ENCODE results near the gene RIPK4. TPM values are rescaled to one million over a fixed set of nuclear protein-coding genes. Genes with fewer than 3 reads are reported as not detected.

The RIPK4 gene
- total RNA-seq, 2 donors from 2014 or later: 8.4 to 16.2 TPM

DNA sequence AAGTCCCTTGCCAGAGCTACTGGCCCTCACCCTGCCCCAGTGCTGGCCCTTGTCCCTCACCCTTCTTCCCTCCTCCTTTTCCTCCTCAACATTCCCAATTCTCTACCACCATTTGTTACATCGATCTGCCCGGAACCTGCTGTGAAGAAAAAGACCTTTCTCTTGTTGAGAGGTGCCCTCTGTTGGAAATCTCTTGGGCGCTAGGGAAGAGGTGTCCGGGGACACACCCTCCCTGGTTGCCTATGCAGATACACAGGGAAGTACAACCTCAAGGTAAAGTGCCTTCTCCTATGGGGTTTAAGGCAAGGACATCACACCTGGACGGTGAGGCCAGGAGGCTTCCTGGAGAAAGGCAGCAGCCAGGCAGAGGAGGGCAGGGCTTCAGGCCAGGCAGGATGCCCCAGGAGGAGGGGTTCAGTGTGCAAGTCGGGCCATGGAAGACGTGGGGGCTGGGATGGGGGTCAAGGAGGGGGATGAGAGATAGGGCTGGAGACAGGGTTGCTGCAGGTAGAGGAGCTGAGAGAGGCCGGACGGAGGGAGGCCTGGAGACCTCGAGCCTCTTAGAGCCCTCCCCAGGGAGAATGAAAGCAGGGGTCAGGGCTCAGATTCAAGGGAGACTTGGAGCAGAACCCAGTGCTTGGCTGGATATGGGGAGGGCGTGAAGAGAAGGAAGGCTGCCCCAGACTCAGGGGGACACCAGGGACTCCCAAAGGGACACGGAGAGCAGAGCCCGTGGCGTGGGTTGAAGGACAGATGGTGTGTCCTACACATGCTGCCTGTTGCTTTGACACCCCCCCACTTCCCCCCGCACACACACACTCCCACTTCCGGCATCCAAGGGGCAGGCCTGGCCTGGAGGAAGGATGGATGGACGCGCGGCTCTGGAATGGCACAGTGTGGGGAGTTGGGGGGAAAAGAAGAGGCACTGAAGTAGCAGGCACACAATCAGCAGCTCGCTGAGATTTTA is 44.5 kb downstream of the RIPK4 start:
- H3K4me3 ChIP-seq (ENCODE audit: low read length): no peak overlapping the region
- no peak overlapping the region for H3K27ac ChIP-seq (ENCODE audit: low read depth, low read length)
- peaks cover 22% of the 10 kb centered on the region for H3K4me1 Mint-ChIP-seq
- H3K27me3 Mint-ChIP-seq (ENCODE audit: insufficient read depth): no peaks in the 10 kb centered on the region
- no peak for TF ChIP-seq CTCF (conservative IDR thresholded peaks at IDR 0.05)
- H3K9me3 ChIP-seq (ENCODE audit: control insufficient read depth, low read length): no peaks in the 10 kb centered on the region
- no peak overlapping the region for H3K27ac Mint-ChIP-seq
- H3K4me1 ChIP-seq (ENCODE audit: control insufficient read depth, insufficient read depth, low read length): peaks cover 8% of the 10 kb centered on the region
- no peaks in the 10 kb centered on the region for H3K36me3 Mint-ChIP-seq (ENCODE audit: low read depth)
- no peaks in the 10 kb centered on the region for H3K9me3 Mint-ChIP-seq
- H3K9ac ChIP-seq (ENCODE audit: extremely low read depth, low read length, poor library complexity, severe bottlenecking): no peak overlapping the region
- H3K27me3 ChIP-seq (ENCODE audit: control insufficient read depth, insufficient read depth, low read length, poor library complexity, severe bottlenecking): no peaks in the 10 kb centered on the region
- no peaks in the 10 kb centered on the region for H3K36me3 ChIP-seq (ENCODE audit: control insufficient read depth, insufficient read depth, low read length)
- no peak for DNase-seq
- WGBS, 2 experiments (ENCODE audit: insufficient coverage in 1 of 2, insufficient read length in 1 of 2): 84 to 89% methylated on average over 9 to 20 of the region's 20 CpGs
- no peak overlapping the region for H3K4me3 Mint-ChIP-seq

DNA sequence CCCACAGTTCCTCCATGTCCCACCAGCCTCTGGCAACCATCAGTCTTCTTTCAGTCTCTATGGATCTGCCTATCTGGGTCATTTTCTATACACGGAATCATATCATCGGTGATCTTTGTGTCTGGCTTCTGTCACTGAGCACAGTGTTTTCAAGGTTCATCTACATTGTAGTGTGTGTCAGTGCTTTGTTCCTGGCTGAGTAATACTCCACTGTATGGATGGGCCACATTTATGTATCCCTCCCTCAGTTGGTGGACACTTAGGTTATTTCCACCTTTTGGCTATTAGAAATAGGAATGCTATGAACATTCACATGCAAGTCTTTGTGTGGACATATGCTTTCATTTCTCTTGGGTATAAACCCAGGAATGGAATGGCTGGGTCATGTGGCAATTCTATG is 46.6 kb downstream of the RIPK4 start:
- Mint-ChIP-seq H3K27me3 (ENCODE audit: insufficient read depth) (no peaks in the 10 kb centered on the region), H3K36me3 (ENCODE audit: low read depth) (no peaks in the 10 kb centered on the region), H3K4me3 (no peak overlapping the region), H3K9me3 (no peaks in the 10 kb centered on the region), H3K27ac (no peak overlapping the region), H3K4me1 (peaks cover 38% of the 10 kb centered on the region)
- H3K4me3 ChIP-seq (ENCODE audit: low read length): no peak overlapping the region
- no peaks in the 10 kb centered on the region for H3K9me3 ChIP-seq (ENCODE audit: control insufficient read depth, low read length)
- peaks cover 23% of the 10 kb centered on the region for H3K4me1 ChIP-seq (ENCODE audit: control insufficient read depth, insufficient read depth, low read length)
- TF ChIP-seq CTCF (conservative IDR thresholded peaks at IDR 0.05): no peak
- no peaks in the 10 kb centered on the region for H3K36me3 ChIP-seq (ENCODE audit: control insufficient read depth, insufficient read depth, low read length)
- H3K27ac ChIP-seq (ENCODE audit: low read depth, low read length): no peak overlapping the region
- H3K27me3 ChIP-seq (ENCODE audit: control insufficient read depth, insufficient read depth, low read length, poor library complexity, severe bottlenecking): no peaks in the 10 kb centered on the region
- no peak for DNase-seq
- WGBS, 2 experiments (ENCODE audit: insufficient coverage in 1 of 2, insufficient read length in 1 of 2): 90 to 100% methylated on average over 2 of the region's 2 CpGs
- no peak overlapping the region for H3K9ac ChIP-seq (ENCODE audit: extremely low read depth, low read length, poor library complexity, severe bottlenecking)

DNA sequence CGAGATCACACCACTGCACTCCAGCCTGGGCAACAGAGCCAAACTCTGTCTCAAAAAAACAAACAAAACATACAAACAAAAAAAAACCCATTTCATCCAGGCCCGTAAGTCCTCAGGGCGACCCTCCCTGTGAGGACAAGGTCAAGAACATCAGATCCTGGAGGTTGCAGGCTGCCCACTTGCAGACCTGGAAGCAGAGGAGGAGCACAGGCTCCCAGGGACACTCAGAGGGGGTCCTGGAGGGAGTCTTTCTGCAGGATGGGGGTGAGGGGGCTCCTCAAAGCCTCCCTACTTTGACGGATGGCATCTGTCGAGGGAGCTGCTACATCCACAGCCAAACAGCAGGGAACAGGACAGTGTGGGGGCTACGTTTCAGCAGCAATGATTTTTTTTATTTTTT is 47.2 kb downstream of the RIPK4 start:
- Histone ChIP-seq H3K27ac (ENCODE audit: low read depth, low read length) (no peak overlapping the region), H3K36me3 (ENCODE audit: control insufficient read depth, insufficient read depth, low read length) (no peaks in the 10 kb centered on the region), H3K4me1 (ENCODE audit: control insufficient read depth, insufficient read depth, low read length) (peaks cover 29% of the 10 kb centered on the region), H3K4me3 (ENCODE audit: low read length) (no peak overlapping the region), H3K9ac (ENCODE audit: extremely low read depth, low read length, poor library complexity, severe bottlenecking) (no peak overlapping the region), H3K9me3 (ENCODE audit: control insufficient read depth, low read length) (no peaks in the 10 kb centered on the region), H3K27me3 (ENCODE audit: control insufficient read depth, insufficient read depth, low read length, poor library complexity, severe bottlenecking) (no peaks in the 10 kb centered on the region)
- no peak for DNase-seq
- Mint-ChIP-seq H3K36me3 (ENCODE audit: low read depth) (no peaks in the 10 kb centered on the region), H3K27me3 (ENCODE audit: insufficient read depth) (no peaks in the 10 kb centered on the region), H3K4me1 (peaks cover 44% of the 10 kb centered on the region), H3K27ac (no peak overlapping the region), H3K4me3 (no peak overlapping the region), H3K9me3 (no peaks in the 10 kb centered on the region)
- no peak for TF ChIP-seq CTCF (conservative IDR thresholded peaks at IDR 0.05)
- WGBS, 2 experiments (ENCODE audit: insufficient coverage in 1 of 2, insufficient read length in 1 of 2): 91% methylated on average over 5 of the region's 6 CpGs; no CpG with 5 or more reads in 1 of the 2 experiments

Measured in endodermal cell (in vitro differentiated cells).